Activated T-helper 1 cell treated with anti-CD3 and anti-CD28 coated beads, Interleukin-12 subunit alpha, Interleukin-12 subunit beta, Interleukin-2, Interleukin-4 antibody, amounts not matched to agents 30 ng/mL and 10 ng/mL and 1 ng/mL, durations not matched to agents 14 hours and 24 hours and 36 hours (primary cell): ENCODE measurements around the gene LAMA4. TPM values are rescaled to one million over a fixed set of nuclear protein-coding genes. Genes with fewer than 3 reads are reported as not detected.

Experiments
- DNase-seq: peaks from one replicate; pipeline ENCODE4 v3.0.0; 2021; ENCODE audit warnings: low spot score
- H3K27ac Mint-ChIP-seq: one replicate; pipeline ENCODE4 v1.8.0; 2021; ENCODE audit warnings: mild to moderate bottlenecking, mixed read lengths
- H3K27me3 Mint-ChIP-seq: one replicate; pipeline ENCODE4 v1.8.0; 2022; ENCODE audit warnings: mild to moderate bottlenecking, moderate library complexity, mixed read lengths; ENCODE audit not compliant: insufficient read depth
- H3K36me3 Mint-ChIP-seq: one replicate; pipeline ENCODE4 v1.8.0; 2021; ENCODE audit warnings: low read depth, mixed read lengths
- H3K4me1 Mint-ChIP-seq: one replicate; pipeline ENCODE4 v1.8.0; 2021; ENCODE audit warnings: low read depth, mixed read lengths
- H3K4me3 Mint-ChIP-seq: one replicate; pipeline ENCODE4 v1.8.0; 2021; ENCODE audit warnings: mild to moderate bottlenecking, moderate library complexity, mixed read lengths
- H3K9me3 Mint-ChIP-seq: one replicate; pipeline ENCODE4 v1.8.0; 2021; ENCODE audit warnings: mixed read lengths
- intact Hi-C: fragments of 100-400 bp; cut with micrococcal nuclease; formaldehyde crosslinking; loops from one replicate; pipeline ENCODE4 v1.15.1; 2024
- total RNA-seq: library from RNA; stranded (reverse); gene quantifications from 2 replicates; pipeline ENCODE4 v1.2.3, GENCODE V29; 2022

LAMA4 gene
- total RNA-seq, 1 donor from 2014 or later, result not detected

DNA sequence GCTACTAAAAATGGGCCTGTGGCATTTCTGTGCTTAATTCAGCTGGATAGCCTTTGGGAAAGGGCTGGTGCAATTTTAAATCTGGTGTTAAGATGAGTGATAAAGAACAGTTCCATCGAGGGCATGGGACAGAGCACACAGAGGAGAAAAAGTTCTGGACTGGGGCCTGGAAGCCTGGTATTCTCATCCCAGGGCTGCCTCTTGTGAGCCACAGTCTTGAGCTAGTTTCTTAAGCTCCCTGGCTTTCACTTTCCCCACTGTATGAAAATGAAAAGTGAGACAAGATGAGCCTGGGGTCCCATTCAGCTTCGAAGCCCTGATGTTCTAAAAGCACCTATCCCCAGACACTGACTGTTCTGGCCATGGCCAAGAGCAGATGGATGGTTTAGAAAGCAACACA lies 14.3 kb upstream of the LAMA4 start:
- no peaks in the 10 kb centered on the region for H3K9me3 Mint-ChIP-seq
- intact Hi-C loops, result no loop called here
- H3K27ac Mint-ChIP-seq, result no peak overlapping the region
- H3K27me3 Mint-ChIP-seq, result peaks cover 21% of the 10 kb centered on the region
- no peak overlapping the region for H3K4me3 Mint-ChIP-seq
- no peak for DNase-seq
- H3K4me1 Mint-ChIP-seq, result no peaks in the 10 kb centered on the region
- H3K36me3 Mint-ChIP-seq, result no peaks in the 10 kb centered on the region

- Mint-ChIP-seq H3K9me3 (no peaks in the 10 kb centered on the region), H3K4me1 (no peaks in the 10 kb centered on the region), H3K36me3 (no peaks in the 10 kb centered on the region), H3K4me3 (no peak overlapping the region), H3K27me3 (peaks cover 19% of the 10 kb centered on the region), H3K27ac (no peak overlapping the region)
- intact Hi-C loops, result no loop called here
- no peak for DNase-seq
Observed at GRCh38 chr6:112268019-112268418, 13.7 kb upstream of the LAMA4 start.

DNA sequence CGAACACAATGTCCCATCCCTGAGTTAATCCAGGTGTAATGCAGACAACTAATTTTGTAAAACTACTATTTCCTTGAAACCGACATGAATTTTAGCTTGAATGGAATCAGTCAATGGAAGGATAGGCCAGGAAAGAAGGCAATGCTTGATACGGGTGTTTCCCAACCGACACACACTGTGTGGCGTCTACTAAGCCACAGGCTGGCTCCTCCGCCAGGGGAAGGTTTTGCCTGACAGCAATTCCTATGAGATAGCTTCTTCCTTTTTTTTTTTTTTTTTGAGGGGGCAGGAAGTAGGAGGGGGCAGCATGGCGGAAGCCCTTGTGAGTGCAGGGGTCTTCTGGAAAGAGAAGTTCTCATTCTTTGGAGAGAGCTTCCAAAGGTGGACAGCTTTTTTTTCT lies 12.0 kb upstream of the LAMA4 start:
- DNase-seq, result no peak
- no peaks in the 10 kb centered on the region for H3K4me1 Mint-ChIP-seq
- intact Hi-C loops, result no loop called here
- H3K27me3 Mint-ChIP-seq, result peaks cover 17% of the 10 kb centered on the region
- H3K36me3 Mint-ChIP-seq, result no peaks in the 10 kb centered on the region
- H3K4me3 Mint-ChIP-seq, result no peak overlapping the region
- H3K9me3 Mint-ChIP-seq, result no peaks in the 10 kb centered on the region
- no peak overlapping the region for H3K27ac Mint-ChIP-seq

- no peak overlapping the region for H3K4me3 Mint-ChIP-seq
- H3K36me3 Mint-ChIP-seq, result no peaks in the 10 kb centered on the region
- intact Hi-C loops, result no loop called here
- H3K27ac Mint-ChIP-seq, result no peak overlapping the region
- no peak for DNase-seq
- H3K4me1 Mint-ChIP-seq, result peaks cover 4% of the 10 kb centered on the region
- no peaks in the 10 kb centered on the region for H3K9me3 Mint-ChIP-seq
- H3K27me3 Mint-ChIP-seq, result peaks cover 36% of the 10 kb centered on the region
Observed at GRCh38 chr6:112259337-112259675, 4.9 kb upstream of the LAMA4 start.

- no peak for DNase-seq
- peaks cover 39% of the 10 kb centered on the region for H3K27me3 Mint-ChIP-seq
- H3K36me3 Mint-ChIP-seq, result no peaks in the 10 kb centered on the region
- no peak overlapping the region for H3K4me3 Mint-ChIP-seq
- H3K27ac Mint-ChIP-seq, result no peak overlapping the region
- intact Hi-C loops, result no loop called here
- peaks cover 9% of the 10 kb centered on the region for H3K4me1 Mint-ChIP-seq
- H3K9me3 Mint-ChIP-seq, result no peaks in the 10 kb centered on the region
Observed at GRCh38 chr6:112258642-112259336, 4.4 kb upstream of the LAMA4 start.

DNA sequence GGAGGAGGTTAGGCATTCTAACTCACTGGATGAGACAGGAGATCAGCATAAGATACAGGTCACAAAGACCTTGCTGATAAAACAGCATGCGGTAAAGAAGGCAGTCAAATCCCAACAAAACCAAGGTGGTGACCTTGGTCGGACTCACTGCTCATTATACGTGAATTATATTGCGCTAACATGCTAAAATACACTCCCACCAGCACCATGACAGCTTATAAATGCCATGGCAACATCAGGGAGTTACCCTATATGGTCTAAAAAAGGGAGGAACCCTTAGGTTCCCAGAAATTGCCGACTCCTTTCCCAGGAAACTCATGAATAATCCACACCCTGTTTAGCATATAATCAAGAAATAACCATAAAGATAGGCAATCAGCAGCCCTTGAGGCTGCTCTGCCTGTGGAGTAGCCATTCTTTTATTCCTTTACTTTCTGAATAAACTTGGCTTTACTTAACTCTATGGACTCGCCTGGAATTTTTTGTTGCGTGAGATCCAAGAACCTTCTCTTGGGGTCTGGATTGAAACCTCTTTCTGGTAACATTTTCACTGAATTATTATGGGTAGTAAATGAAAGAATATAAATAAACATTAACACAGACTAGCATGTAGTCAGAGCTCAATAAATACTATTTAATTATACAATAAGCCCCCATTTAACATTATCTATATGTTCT lies 3.0 kb upstream of the LAMA4 start:
- H3K27ac Mint-ChIP-seq, result no peak overlapping the region
- intact Hi-C loops, result no loop called here
- no peaks in the 10 kb centered on the region for H3K9me3 Mint-ChIP-seq
- no peaks in the 10 kb centered on the region for H3K36me3 Mint-ChIP-seq
- no peak overlapping the region for H3K4me3 Mint-ChIP-seq
- no peak for DNase-seq
- peaks cover 49% of the 10 kb centered on the region for H3K27me3 Mint-ChIP-seq
- H3K4me1 Mint-ChIP-seq, result peaks cover 17% of the 10 kb centered on the region

DNA sequence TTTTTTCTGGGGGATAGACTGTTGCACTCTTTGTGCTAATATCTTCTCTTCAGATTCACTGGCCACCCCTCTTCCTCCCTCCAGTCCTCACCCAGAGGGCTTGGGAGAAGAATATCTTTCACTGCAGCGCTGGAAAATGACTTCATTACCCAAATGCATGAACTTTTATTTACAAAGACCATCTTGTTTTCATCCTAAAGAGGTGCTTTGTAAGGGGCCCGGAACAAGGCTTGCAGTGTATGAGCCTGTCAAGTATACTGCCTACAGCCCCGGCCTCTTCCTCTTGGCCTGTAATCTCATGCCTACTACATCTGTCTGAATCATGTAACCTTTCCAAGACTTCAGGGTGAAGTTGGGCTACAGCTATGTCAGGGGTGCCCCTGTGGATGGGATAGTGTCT lies 554 bp upstream of the LAMA4 start:
- DNase-seq, result no peak
- intact Hi-C loops, result no loop called here
- H3K4me3 Mint-ChIP-seq, result no peak overlapping the region
- peaks cover 17% of the 10 kb centered on the region for H3K4me1 Mint-ChIP-seq
- H3K36me3 Mint-ChIP-seq, result no peaks in the 10 kb centered on the region
- H3K27me3 Mint-ChIP-seq, result peaks cover 62% of the 10 kb centered on the region
- no peaks in the 10 kb centered on the region for H3K9me3 Mint-ChIP-seq
- no peak overlapping the region for H3K27ac Mint-ChIP-seq

DNA sequence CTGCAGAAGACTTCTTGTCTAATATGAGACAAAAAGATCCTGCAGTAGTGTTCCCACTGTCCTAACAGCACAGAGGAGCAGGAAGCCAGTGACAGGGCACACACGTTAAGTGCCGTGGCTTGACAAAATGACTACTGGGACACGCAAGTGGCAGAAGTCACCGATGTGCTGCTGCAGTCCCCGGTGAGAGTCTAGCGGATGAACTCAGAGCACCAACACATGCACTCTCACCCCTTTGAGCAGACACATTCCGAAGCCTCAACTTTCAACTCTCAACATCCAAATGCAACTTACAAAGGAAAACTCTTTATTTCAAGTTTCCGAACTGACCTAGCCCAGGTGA lies 898 bp downstream of the LAMA4 start:
- Mint-ChIP-seq H3K27me3 (peaks cover 69% of the 10 kb centered on the region), H3K27ac (no peak overlapping the region), H3K4me3 (peak overlapping the region; percentile 72), H3K36me3 (no peaks in the 10 kb centered on the region), H3K9me3 (no peaks in the 10 kb centered on the region), H3K4me1 (peaks cover 17% of the 10 kb centered on the region)
- intact Hi-C loops, result no loop called here
- DNase-seq, result no peak

DNA sequence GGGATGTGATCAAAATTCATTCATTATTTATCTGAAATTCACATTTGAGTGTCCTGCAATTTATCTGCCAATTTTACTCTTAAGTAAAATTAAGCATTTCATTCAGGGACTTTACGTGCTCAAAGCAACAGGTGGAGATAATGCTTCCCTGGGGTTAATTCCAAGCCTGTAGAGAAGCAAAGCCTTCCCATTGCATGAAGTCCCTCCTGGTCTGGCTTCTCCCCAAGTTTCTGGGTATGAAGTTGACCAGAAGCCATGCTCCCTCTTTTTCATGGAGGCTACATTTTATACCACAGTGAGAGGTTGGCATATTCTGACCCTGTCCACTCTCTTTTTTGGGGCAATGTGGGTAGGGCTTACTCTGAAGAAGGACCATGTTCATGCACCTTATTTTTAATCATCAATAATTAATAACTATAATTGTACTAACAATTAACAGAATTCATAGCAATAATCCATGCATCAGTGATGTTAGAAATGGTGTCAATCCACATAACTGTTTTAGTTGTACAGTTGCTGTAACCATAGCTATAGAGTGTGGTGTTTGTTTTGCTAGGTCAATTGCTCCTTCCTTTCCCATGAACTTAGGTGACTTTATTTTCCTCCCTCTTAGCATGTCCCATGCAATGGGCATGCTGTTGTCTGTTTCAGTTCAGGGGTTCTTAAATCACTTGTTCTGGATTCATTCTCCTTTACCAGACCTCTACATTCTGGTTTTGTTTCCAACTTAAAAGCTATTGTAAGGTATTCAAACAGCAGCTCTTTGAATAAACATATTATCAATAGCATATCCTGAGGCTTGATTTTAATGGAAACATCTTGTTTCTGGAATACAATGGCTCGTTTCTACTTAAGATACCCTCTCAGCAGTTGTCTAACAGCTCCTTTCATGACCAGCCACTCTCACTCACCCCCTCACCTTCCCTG lies 1.5 kb downstream of the LAMA4 start:
- Mint-ChIP-seq H3K27ac (no peak overlapping the region), H3K4me3 (peak overlapping the region; percentile 72), H3K9me3 (no peaks in the 10 kb centered on the region), H3K4me1 (peaks cover 17% of the 10 kb centered on the region), H3K27me3 (peaks cover 68% of the 10 kb centered on the region), H3K36me3 (no peaks in the 10 kb centered on the region)
- intact Hi-C loops, result no loop called here
- DNase-seq, result no peak

DNA sequence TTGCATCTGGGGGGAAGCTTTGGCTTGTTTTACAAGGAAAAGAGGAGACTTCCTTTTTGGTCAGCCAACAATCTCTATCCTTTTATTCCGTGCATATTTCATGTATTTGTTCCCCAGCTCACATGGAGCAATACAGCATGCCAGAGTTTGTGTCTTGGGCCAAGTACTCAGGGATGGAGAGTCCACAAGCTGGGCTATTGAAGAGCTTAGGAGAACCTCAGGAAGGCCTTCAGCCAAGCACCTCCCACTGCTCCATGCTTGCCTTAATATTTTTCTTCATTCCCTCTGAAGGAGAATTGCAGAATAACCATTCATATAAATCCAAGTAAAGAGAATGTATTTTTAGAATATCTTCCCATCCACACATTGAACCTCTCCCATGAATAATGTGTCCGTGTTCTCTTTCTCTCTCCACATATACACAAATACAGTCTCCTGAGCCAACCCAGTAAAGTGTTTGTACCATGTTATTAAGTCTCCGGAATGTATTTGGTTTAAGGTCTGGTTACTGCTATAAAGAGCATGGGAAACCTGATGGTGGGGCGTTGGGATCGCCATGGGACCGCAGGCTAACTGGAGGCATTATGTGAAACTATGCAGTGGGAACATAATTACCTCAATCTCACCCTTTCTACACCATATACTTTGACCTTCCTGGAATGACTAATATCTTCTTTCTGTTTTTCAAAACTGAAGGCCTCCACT lies 3.0 kb downstream of the LAMA4 start:
- Mint-ChIP-seq H3K36me3 (no peaks in the 10 kb centered on the region), H3K4me1 (peaks cover 17% of the 10 kb centered on the region), H3K4me3 (no peak overlapping the region), H3K27me3 (peaks cover 61% of the 10 kb centered on the region), H3K9me3 (no peaks in the 10 kb centered on the region), H3K27ac (no peak overlapping the region)
- intact Hi-C loops, result no loop called here
- DNase-seq, result no peak

DNA sequence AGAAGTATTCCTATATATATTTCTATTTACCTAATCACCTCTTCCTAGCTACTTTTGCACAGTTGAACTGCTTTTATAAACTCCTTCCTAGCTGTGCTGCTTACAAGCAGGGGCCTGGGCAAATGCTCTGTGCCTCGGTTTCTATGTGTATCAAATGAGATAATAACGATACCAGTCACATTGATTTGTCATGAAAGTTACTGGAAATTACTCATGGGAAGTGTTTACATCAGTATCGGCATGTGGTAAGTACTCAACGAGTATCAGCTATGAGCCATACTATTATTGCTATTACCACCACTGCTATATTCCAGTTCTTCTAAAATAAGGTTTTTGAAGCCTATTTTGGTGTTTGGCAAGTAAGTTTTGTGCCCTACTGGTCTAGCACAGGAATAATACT lies 4.9 kb downstream of the LAMA4 start:
- intact Hi-C loops, result no loop called here
- H3K27ac Mint-ChIP-seq, result no peak overlapping the region
- peaks cover 15% of the 10 kb centered on the region for H3K4me1 Mint-ChIP-seq

DNA sequence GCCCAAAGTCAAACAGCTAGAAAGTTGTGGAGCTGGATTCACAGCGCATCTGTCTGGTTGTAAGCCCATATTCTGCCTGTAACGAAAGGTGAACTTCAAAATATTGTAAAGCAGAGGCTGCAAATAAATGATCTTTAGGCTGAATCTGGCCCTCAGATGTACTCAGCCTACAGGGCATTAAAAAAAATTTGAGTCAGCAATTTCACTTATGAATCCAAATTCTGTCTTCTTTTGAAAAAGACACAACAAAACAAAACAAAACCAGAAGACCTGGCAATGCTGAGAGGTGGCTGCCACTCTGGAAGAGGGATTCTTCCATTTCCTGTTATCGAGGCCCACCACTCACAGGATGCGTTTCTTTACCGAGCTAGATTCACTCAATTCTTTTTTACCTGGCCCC lies 7.1 kb downstream of the LAMA4 start:
- H3K27ac Mint-ChIP-seq, result no peak overlapping the region
- intact Hi-C loops, result no loop called here
- no peaks in the 10 kb centered on the region for H3K36me3 Mint-ChIP-seq
- peaks cover 3% of the 10 kb centered on the region for H3K4me1 Mint-ChIP-seq
- no peak for DNase-seq
- peaks cover 35% of the 10 kb centered on the region for H3K27me3 Mint-ChIP-seq
- H3K4me3 Mint-ChIP-seq, result no peak overlapping the region
- H3K9me3 Mint-ChIP-seq, result no peaks in the 10 kb centered on the region

More for the DNA sequence above, 4.9 kb downstream of the LAMA4 start:
- no peaks in the 10 kb centered on the region for H3K9me3 Mint-ChIP-seq
- DNase-seq, result no peak
- no peak overlapping the region for H3K4me3 Mint-ChIP-seq
- no peaks in the 10 kb centered on the region for H3K36me3 Mint-ChIP-seq
- H3K27me3 Mint-ChIP-seq, result peaks cover 54% of the 10 kb centered on the region
